Fibroblast of lung (primary cell): ENCODE results near the gene DICER1.

Experiments used
- EZH2 ChIP-seq: IDR thresholded peaks from 2 replicates; pipeline ENCODE4 v1.5.1; 2012; ENCODE audit warnings: low read length, control low read depth, mild to moderate bottlenecking; ENCODE audit errors: missing control alignments
- TF ChIP-seq, protein P1 (sequence below), 2 donors: IDR thresholded peaks in 1 of 2; conservative IDR thresholded peaks in 1 of 2; 1 replicate in 1 of 2; 2 replicates in 1 of 2; pipeline ENCODE4 v1.5.1; 2011 to 2012; ENCODE audit warnings: low read length in 2 of 2, control low read depth in 1 of 2, inconsistent platforms in 1 of 2, low read depth in 1 of 2, mild to moderate bottlenecking in 1 of 2

DNA sequence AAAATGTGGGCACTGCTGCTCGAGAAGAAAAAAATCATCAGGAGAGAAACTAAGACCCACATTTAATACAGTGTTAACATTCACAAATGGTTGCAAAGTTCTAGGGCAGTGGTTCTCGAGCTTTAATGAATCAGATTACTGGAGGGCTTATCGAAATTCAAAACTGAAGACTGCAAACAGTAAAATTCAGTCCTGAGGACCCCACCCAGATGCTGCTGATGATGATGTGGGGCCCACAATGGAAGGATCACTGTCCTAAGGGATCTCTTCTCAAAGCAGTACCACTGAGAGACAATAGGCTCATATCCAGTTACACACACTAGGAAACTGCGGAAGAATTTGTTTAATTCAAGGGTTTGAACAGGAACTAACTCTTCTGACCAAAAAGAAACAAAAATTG is 31.4 kb downstream of the DICER1 start:
- TF ChIP-seq, protein P1, sequence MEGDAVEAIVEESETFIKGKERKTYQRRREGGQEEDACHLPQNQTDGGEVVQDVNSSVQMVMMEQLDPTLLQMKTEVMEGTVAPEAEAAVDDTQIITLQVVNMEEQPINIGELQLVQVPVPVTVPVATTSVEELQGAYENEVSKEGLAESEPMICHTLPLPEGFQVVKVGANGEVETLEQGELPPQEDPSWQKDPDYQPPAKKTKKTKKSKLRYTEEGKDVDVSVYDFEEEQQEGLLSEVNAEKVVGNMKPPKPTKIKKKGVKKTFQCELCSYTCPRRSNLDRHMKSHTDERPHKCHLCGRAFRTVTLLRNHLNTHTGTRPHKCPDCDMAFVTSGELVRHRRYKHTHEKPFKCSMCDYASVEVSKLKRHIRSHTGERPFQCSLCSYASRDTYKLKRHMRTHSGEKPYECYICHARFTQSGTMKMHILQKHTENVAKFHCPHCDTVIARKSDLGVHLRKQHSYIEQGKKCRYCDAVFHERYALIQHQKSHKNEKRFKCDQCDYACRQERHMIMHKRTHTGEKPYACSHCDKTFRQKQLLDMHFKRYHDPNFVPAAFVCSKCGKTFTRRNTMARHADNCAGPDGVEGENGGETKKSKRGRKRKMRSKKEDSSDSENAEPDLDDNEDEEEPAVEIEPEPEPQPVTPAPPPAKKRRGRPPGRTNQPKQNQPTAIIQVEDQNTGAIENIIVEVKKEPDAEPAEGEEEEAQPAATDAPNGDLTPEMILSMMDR (conservative IDR thresholded peaks at IDR 0.05 in 1 of 2, IDR thresholded peaks at IDR 0.05 in 1 of 2; ENCODE audit: low read depth in 1 of 2, low read length in 2 of 2) = no peak
- TF ChIP-seq EZH2 = no peak
